T-helper 2 cell treated with Interferon-gamma antibody and Interleukin-4, amounts not matched to agents 5 μg/mL and 100 μg/mL, for 36 hours (primary cell): ENCODE measurements around the gene PWP2.

Source experiments
- DNase-seq: peaks from one replicate; pipeline ENCODE4 v3.0.0; 2021; ENCODE audit warnings: low spot score
- H3K27ac Mint-ChIP-seq: one replicate; pipeline ENCODE4 v1.8.0; 2021; ENCODE audit warnings: mild to moderate bottlenecking, mixed read lengths
- H3K27me3 Mint-ChIP-seq: one replicate; pipeline ENCODE4 v1.8.0; 2021; ENCODE audit warnings: low read depth, mixed read lengths
- H3K36me3 Mint-ChIP-seq: one replicate; pipeline ENCODE4 v1.8.0; 2021; ENCODE audit warnings: low read depth, mixed read lengths
- H3K4me1 Mint-ChIP-seq: one replicate; pipeline ENCODE4 v1.8.0; 2021; ENCODE audit warnings: low read depth, mixed read lengths
- H3K4me3 Mint-ChIP-seq: one replicate; pipeline ENCODE4 v1.8.0; 2022; ENCODE audit warnings: mild to moderate bottlenecking, moderate library complexity, mixed read lengths
- H3K9me3 Mint-ChIP-seq: one replicate; pipeline ENCODE4 v1.8.0; 2021; ENCODE audit warnings: mixed read lengths

PWP2 gene

GRCh38 chr21:44072111-44072510 lies 35.1 kb upstream of the PWP2 start:
- no peaks in the 10 kb centered on the region for H3K9me3 Mint-ChIP-seq
- H3K4me1 Mint-ChIP-seq, result peaks cover 7% of the 10 kb centered on the region
- peaks cover 46% of the 10 kb centered on the region for H3K36me3 Mint-ChIP-seq
- H3K4me3 Mint-ChIP-seq, result no peak overlapping the region
- no peaks in the 10 kb centered on the region for H3K27me3 Mint-ChIP-seq
- DNase-seq, result no peak
- no peak overlapping the region for H3K27ac Mint-ChIP-seq

DNA sequence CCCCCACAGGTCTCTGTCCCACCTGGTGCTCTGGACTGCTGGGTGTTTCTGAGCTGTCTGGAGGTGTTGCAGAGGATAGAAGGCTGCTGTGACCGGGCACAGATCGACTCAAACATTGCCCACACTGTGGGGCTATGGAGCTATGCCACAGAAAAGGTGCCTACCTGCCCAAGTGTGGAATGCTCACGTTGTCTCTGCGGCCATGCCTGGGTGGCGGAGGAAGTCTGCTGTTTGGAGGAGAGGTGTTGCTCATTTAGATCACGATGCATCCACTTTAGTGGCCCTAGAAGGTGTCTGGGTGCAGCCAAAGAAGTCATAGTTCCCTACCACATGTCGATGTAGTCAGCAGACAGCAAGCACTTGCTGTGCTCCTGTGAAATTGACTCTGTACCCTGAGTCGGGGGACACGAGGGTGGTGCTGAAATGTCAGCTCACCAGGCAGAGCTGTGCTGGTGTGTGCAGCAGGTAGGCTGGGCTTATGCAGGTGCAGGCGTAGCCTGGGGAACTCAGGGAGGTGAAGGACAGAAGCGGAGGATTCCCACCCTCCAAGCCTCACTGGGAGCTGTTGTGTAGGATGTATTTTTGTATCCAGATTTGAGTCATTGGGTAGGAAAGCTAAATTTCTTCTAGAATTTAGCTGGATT lies 32.8 kb upstream of the PWP2 start:
- peaks cover 20% of the 10 kb centered on the region for H3K4me1 Mint-ChIP-seq
- H3K36me3 Mint-ChIP-seq, result peaks cover 54% of the 10 kb centered on the region
- H3K27me3 Mint-ChIP-seq, result no peaks in the 10 kb centered on the region
- H3K4me3 Mint-ChIP-seq, result no peak overlapping the region
- H3K27ac Mint-ChIP-seq, result peak overlapping the region; percentile 2
- no peaks in the 10 kb centered on the region for H3K9me3 Mint-ChIP-seq
- DNase-seq, result no peak

DNA sequence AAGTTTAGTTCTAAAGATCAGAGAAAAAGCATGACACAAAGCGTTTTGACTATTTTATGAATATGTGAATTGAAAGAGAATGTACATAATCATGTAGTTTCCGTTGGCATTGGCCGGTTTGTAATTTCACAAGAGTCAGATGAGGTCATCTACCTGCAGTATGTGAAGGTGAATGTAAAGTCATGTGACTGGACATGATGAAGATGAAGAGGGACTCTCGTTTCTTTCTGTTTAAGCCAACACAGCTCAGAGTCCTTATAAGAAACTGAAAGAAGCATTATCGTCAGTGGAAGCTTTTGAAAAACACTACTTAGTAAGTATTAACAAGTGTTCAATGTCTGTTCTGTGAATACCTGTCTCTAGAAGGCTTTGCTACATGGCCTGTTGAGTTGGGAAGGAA lies 30.9 kb upstream of the PWP2 start:
- Mint-ChIP-seq H3K4me1 (peaks cover 23% of the 10 kb centered on the region), H3K4me3 (no peak overlapping the region), H3K9me3 (no peaks in the 10 kb centered on the region), H3K36me3 (peaks cover 54% of the 10 kb centered on the region), H3K27me3 (no peaks in the 10 kb centered on the region), H3K27ac (no peak overlapping the region)
- no peak for DNase-seq

GRCh38 chr21:44078411-44078981 lies 28.7 kb upstream of the PWP2 start:
- Mint-ChIP-seq H3K27ac (peak overlapping the region; percentile 79), H3K27me3 (no peaks in the 10 kb centered on the region), H3K4me1 (peaks cover 43% of the 10 kb centered on the region), H3K9me3 (no peaks in the 10 kb centered on the region), H3K4me3 (peak overlapping the region; percentile 9), H3K36me3 (peaks cover 66% of the 10 kb centered on the region)
- no peak for DNase-seq

DNA sequence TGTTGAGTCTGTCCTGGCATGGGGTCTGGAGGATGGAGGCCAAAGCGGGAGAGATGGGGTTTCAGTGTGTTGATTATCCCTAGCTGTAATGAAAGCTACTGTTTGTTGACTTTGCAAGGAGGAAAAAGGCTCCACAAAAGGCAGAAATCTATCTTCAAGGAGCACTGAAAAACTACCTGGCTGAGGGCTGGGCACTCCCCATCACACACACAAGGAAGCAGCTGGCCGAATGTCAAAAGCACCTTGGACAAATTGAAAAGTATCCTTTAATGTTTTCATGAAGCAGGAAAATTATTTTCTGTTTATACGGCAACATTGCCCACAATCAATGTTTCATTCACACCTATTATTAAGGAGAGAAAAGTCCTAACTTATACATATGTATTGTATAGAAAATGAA lies 27.8 kb upstream of the PWP2 start:
- H3K9me3 Mint-ChIP-seq, result no peaks in the 10 kb centered on the region
- H3K27ac Mint-ChIP-seq, result peak overlapping the region; percentile 49
- H3K27me3 Mint-ChIP-seq, result no peaks in the 10 kb centered on the region
- no peak for DNase-seq
- H3K36me3 Mint-ChIP-seq, result peaks cover 68% of the 10 kb centered on the region
- H3K4me3 Mint-ChIP-seq, result no peak overlapping the region
- H3K4me1 Mint-ChIP-seq, result peaks cover 51% of the 10 kb centered on the region

DNA sequence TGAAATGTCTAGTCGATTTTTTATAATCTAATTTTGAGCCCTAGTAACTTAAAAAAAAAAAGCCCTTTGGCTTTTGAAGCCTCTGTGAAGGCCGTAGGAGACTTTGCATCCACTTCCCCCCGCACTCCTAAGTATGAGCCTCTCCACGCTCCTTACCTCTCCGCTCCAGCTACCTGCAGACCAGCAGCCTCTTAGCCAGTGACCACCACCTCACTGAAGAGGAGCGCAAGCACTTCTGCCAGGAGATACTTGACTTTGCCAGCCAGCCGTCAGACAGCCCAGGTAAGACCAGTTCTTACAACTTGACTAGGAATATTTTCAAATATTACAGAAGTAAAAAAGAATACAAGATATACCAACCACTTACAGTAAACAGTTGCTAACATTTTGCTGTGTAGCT lies 27.4 kb upstream of the PWP2 start:
- Mint-ChIP-seq H3K27me3 (no peaks in the 10 kb centered on the region), H3K27ac (peak overlapping the region; percentile 85), H3K4me1 (peaks cover 55% of the 10 kb centered on the region), H3K4me3 (no peak overlapping the region), H3K9me3 (no peaks in the 10 kb centered on the region), H3K36me3 (peaks cover 70% of the 10 kb centered on the region)
- DNase-seq, result no peak

- Mint-ChIP-seq H3K27ac (peak overlapping the region; percentile 98), H3K36me3 (peaks cover 83% of the 10 kb centered on the region), H3K4me1 (peaks cover 69% of the 10 kb centered on the region), H3K9me3 (no peaks in the 10 kb centered on the region), H3K27me3 (no peaks in the 10 kb centered on the region), H3K4me3 (peak overlapping the region; percentile 80)
- no peak for DNase-seq
Measured at GRCh38 chr21:44082648-44083440, 24.4 kb upstream of the PWP2 start.

DNA sequence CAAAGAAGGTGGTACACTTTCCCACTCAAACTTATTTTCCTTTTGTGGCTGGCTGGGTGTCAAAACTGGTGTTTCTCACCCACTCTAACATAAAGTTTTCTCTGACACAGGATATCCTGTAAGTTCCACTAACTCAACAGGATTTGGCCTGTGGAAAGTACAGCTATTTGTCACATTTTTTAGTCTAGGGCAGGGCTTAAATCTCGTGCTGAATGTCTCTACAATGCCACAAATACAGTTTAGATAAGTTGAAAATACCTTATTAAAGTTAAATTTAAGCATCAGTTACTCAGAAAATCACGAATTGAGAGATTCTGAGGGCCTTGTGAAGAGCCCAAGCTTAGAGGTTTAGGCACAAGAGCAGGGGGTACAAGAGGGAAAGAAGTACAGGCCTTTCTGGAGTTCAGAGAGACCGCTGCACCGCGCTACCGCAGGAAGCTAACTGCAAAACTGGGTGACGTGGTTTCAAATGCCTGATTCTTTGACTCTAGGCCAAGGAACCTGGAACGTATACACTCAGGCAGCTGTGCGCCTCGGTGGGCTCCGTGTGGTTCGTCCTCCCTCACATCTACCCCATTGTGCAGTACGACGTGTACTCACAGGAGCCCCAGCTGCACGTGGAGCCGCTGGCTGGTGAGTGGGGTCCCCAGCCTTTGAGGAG lies 23.4 kb upstream of the PWP2 start:
- H3K4me3 Mint-ChIP-seq, result peak overlapping the region; percentile 80
- H3K4me1 Mint-ChIP-seq, result peaks cover 69% of the 10 kb centered on the region
- peak overlapping the region; percentile 98 for H3K27ac Mint-ChIP-seq
- DNase-seq, result peak; percentile 61
- no peaks in the 10 kb centered on the region for H3K27me3 Mint-ChIP-seq
- H3K36me3 Mint-ChIP-seq, result peaks cover 85% of the 10 kb centered on the region
- no peaks in the 10 kb centered on the region for H3K9me3 Mint-ChIP-seq

DNA sequence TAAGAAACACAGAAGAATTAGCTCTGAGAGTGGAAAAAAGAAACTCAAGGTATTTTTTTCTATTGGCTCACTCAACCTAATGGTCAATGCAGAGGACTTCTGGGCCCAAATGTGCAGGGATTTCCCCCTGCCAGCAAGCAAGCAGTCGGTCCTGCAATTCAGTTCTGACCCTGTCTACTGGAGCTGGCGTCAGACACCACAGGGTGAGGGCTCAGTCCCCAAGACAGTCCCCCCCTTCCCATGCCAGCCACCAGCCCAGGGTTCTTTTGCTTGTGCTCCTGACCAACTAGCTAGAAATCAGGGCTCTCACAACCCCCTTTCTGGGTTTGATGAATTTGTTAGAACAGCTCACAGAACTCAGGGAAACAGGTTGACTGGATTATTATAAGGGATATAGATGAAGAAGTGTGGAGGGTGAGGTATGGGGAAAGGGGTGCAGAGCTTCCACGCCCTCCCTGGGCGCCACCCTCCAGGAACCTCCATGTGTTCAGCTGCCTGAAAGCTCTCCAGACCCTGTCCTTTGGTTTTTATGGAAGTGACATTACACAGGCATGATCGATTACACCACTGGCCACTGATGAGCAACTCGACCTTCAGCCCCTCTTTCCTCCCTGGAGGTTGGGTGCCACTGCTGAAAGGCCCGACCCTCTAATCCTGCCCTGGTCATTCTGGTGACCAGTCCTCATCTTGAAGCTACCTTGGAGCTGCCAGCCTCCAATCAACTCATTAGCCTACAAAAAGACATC lies 22.5 kb upstream of the PWP2 start:
- Mint-ChIP-seq H3K9me3 (no peaks in the 10 kb centered on the region), H3K27ac (peak overlapping the region; percentile 98), H3K36me3 (peaks cover 88% of the 10 kb centered on the region), H3K27me3 (no peaks in the 10 kb centered on the region), H3K4me1 (peaks cover 73% of the 10 kb centered on the region), H3K4me3 (peak overlapping the region; percentile 80)
- DNase-seq, result no peak

GRCh38 chr21:44085491-44086321 lies 21.5 kb upstream of the PWP2 start:
- no peak for DNase-seq
- Mint-ChIP-seq H3K4me1 (peaks cover 81% of the 10 kb centered on the region), H3K4me3 (peak overlapping the region; percentile 80), H3K36me3 (peaks cover 93% of the 10 kb centered on the region), H3K9me3 (no peaks in the 10 kb centered on the region), H3K27me3 (no peaks in the 10 kb centered on the region), H3K27ac (peak overlapping the region; percentile 98)

DNA sequence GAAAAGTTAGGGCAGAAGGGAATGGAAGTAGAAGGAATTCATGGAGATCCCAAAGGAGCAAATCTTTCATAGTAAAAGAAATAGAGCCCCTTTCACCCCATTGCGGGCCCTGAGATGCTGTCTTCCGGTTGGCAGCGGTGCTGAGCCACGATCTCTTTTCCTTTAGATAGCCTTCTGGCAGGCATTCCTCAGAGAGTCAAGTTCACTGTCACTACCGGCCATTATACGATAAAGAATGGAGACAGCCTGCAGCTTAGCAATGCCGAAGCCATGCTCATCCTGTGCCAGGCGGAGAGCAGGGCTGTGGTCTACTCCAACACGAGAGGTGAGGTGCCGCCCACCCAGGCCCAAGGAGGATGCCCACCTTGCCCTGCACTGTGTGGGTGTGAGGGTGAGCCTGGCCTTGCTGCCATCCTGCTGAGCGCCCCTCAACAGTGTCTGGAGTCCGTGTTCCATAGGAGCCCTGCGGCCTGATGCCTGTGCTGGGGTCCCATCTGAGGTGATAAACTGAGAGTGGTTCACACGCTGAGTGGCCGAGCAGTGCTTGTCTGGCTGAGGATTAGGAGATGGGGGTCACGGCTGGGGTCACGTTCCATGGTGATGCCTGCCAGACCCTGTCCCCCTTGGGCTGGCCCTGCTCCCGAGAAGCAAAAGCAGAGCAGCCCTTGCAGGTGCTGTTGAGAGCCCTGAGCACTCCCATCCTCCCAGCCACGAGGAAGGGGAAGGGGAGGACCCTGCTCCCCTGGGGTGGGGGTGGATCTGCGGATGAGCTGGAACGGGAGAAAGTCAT lies 20.4 kb upstream of the PWP2 start:
- peak overlapping the region; percentile 98 for H3K27ac Mint-ChIP-seq
- no peaks in the 10 kb centered on the region for H3K27me3 Mint-ChIP-seq
- peaks cover 74% of the 10 kb centered on the region for H3K4me1 Mint-ChIP-seq
- H3K4me3 Mint-ChIP-seq, result no peak overlapping the region
- H3K36me3 Mint-ChIP-seq, result peaks cover 82% of the 10 kb centered on the region
- no peak for DNase-seq
- no peaks in the 10 kb centered on the region for H3K9me3 Mint-ChIP-seq
